HEK293 (cell line): ENCODE data around the gene ELMO1.

Experiments used
- CTCF ChIA-PET: fragments of 350-600 bp; formaldehyde crosslinking; extraction: SDS; loops from one replicate; lab custom pipeline; 2021; ENCODE audit warnings: antibody characterized with exemption; lab: Yijun Ruan, JAX
- POLR2A ChIA-PET: fragments of 300-600 bp; formaldehyde crosslinking; extraction: SDS; loops from one replicate; lab custom pipeline; 2020; ENCODE audit warnings: antibody characterized with exemption, inconsistent platforms; lab: Yijun Ruan, JAX
- H3K27ac ChIP-seq: fragments of 200-500 bp; sonication (Bioruptor generic); 2 replicates; pipeline ENCODE4 v1.5.1; 2014; ENCODE audit warnings: low read depth, low read length, control low read depth, inconsistent platforms; ENCODE audit errors: extremely low read depth
- H3K36me3 ChIP-seq, 2 experiments: fragments of 200-500 bp in 1 of 2; sonication (Bioruptor generic) in 1 of 2; 1 replicate in 1 of 2; 2 replicates in 1 of 2; pipeline ENCODE4 v1.5.1; 2014 to 2017; ENCODE audit warnings: inconsistent platforms in 2 of 2, low read length in 2 of 2; ENCODE audit not compliant: control insufficient read depth in 2 of 2, insufficient read depth in 1 of 2
- H3K4me1 ChIP-seq: fragments of 200-500 bp; sonication (Bioruptor generic); 2 replicates; pipeline ENCODE4 v1.5.1; 2014; ENCODE audit warnings: mild to moderate bottlenecking, low read length, inconsistent platforms; ENCODE audit not compliant: control insufficient read depth, insufficient read depth
- H3K4me3 ChIP-seq: 2 replicates; pipeline ENCODE4 v1.5.1; 2011; ENCODE audit warnings: low read depth, mild to moderate bottlenecking, control low read depth, low read length, moderate library complexity
- H3K9me3 ChIP-seq: fragments of 200-500 bp; sonication (Bioruptor generic); 2 replicates; pipeline ENCODE4 v1.5.1; 2014; ENCODE audit warnings: low read depth, low read length, inconsistent platforms; ENCODE audit not compliant: control insufficient read depth, insufficient read depth
- BCL11A ChIP-seq: fragments of 450-650 bp; formaldehyde crosslinking; IDR thresholded peaks from 2 replicates; pipeline ENCODE4 v1.5.1; 2016; ENCODE audit warnings: low read depth, missing biosample characterization, missing genetic modification characterization
- GFI1B ChIP-seq: fragments of 450-650 bp; formaldehyde crosslinking; IDR thresholded peaks from 2 replicates; pipeline ENCODE4 v1.5.1; 2016; ENCODE audit warnings: missing biosample characterization, missing genetic modification characterization
- SETDB1 ChIP-seq: IDR thresholded peaks from one replicate; pipeline ENCODE4 v1.6.1; 2017; ENCODE audit warnings: mild to moderate bottlenecking, low read length, moderate library complexity, mixed read lengths; ENCODE audit not compliant: insufficient read length
- TRIM28 ChIP-seq: IDR thresholded peaks from 2 replicates; pipeline ENCODE4 v1.6.1; 2011; ENCODE audit warnings: low read length, control low read depth, borderline replicate concordance
- ZBTB11 ChIP-seq: fragments of 450-650 bp; formaldehyde crosslinking; conservative IDR thresholded peaks from 2 replicates; pipeline ENCODE4 v1.5.1; 2016; ENCODE audit warnings: low read depth, missing biosample characterization, missing genetic modification characterization
- ZBTB21 ChIP-seq: fragments of 450-650 bp; formaldehyde crosslinking; IDR thresholded peaks from 2 replicates; pipeline ENCODE4 v1.5.1; 2017; ENCODE audit warnings: missing biosample characterization, missing genetic modification characterization
- ZBTB26 ChIP-seq: fragments of 450-650 bp; formaldehyde crosslinking; optimal IDR thresholded peaks from 2 replicates; pipeline ENCODE3; 2016; ENCODE audit warnings: missing biosample characterization, mild to moderate bottlenecking, missing genetic modification characterization
- ZEB2 ChIP-seq: fragments of 450-650 bp; formaldehyde crosslinking; IDR thresholded peaks from 2 replicates; pipeline ENCODE4 v1.5.1; 2016; ENCODE audit warnings: missing biosample characterization, missing genetic modification characterization
- ZNF311 ChIP-seq: fragments of 450-650 bp; formaldehyde crosslinking; IDR thresholded peaks from 2 replicates; pipeline ENCODE4 v1.5.1; 2017; ENCODE audit warnings: missing biosample characterization, missing genetic modification characterization, borderline replicate concordance
- ZNF354C ChIP-seq: fragments of 450-650 bp; formaldehyde crosslinking; IDR thresholded peaks from 2 replicates; pipeline ENCODE4 v1.5.1; 2016; ENCODE audit warnings: missing biosample characterization, missing genetic modification characterization, low read depth, borderline replicate concordance
- ZNF366 ChIP-seq: fragments of 450-650 bp; formaldehyde crosslinking; conservative IDR thresholded peaks from 2 replicates; pipeline ENCODE4 v1.5.1; 2016; ENCODE audit warnings: missing biosample characterization, missing genetic modification characterization
- ZNF473 ChIP-seq: fragments of 450-650 bp; formaldehyde crosslinking; IDR thresholded peaks from 2 replicates; pipeline ENCODE4 v1.5.1; 2017; ENCODE audit warnings: missing biosample characterization, missing genetic modification characterization
- ZNF501 ChIP-seq: fragments of 450-650 bp; formaldehyde crosslinking; IDR thresholded peaks from 2 replicates; pipeline ENCODE4 v1.5.1; 2016; ENCODE audit warnings: missing biosample characterization, missing genetic modification characterization
- ZNF529 ChIP-seq: fragments of 450-650 bp; formaldehyde crosslinking; IDR thresholded peaks from 2 replicates; pipeline ENCODE4 v1.5.1; 2017; ENCODE audit warnings: missing genetic modification characterization, missing biosample characterization; ENCODE audit not compliant: insufficient replicate concordance
- ZNF548 ChIP-seq: fragments of 450-650 bp; formaldehyde crosslinking; IDR thresholded peaks from 2 replicates; pipeline ENCODE4 v1.5.1; 2016; ENCODE audit warnings: missing biosample characterization, missing genetic modification characterization
- ZNF561 ChIP-seq: fragments of 450-650 bp; IDR thresholded peaks from 2 replicates; pipeline ENCODE4 v1.5.1; 2018; ENCODE audit warnings: missing biosample characterization, missing genetic modification characterization, borderline replicate concordance
- ZNF660 ChIP-seq: fragments of 450-650 bp; IDR thresholded peaks from 2 replicates; pipeline ENCODE4 v1.5.1; 2018; ENCODE audit warnings: missing biosample characterization, mild to moderate bottlenecking, missing genetic modification characterization
- ZNF768 ChIP-seq: fragments of 450-650 bp; formaldehyde crosslinking; IDR thresholded peaks from 2 replicates; pipeline ENCODE4 v1.5.1; 2018; ENCODE audit warnings: missing biosample characterization, mild to moderate bottlenecking, missing genetic modification characterization
- TF ChIP-seq, protein P1 (sequence below): fragments of 450-650 bp; formaldehyde crosslinking; IDR thresholded peaks from 2 replicates; pipeline ENCODE4 v1.5.1; 2016; ENCODE audit warnings: missing biosample characterization, missing genetic modification characterization, borderline replicate concordance
- TF ChIP-seq, protein P2 (sequence below): fragments of 450-650 bp; formaldehyde crosslinking; IDR thresholded peaks from 2 replicates; pipeline ENCODE4 v1.5.1; 2017; ENCODE audit warnings: missing biosample characterization, missing genetic modification characterization

The ELMO1 gene

GRCh38 chr7:37489703-37490102, 41.0 kb upstream of the ELMO1 start (continued):
- no peak for TF ChIP-seq ZBTB11 (tag by site-specific recombination)
- no peak for TF ChIP-seq GFI1B
- no peak for TF ChIP-seq ZBTB21 (tag by site-specific recombination)
- TF ChIP-seq ZNF366: no peak
- TF ChIP-seq ZNF660 (tag by site-specific recombination): no peak
- TF ChIP-seq, protein P1, sequence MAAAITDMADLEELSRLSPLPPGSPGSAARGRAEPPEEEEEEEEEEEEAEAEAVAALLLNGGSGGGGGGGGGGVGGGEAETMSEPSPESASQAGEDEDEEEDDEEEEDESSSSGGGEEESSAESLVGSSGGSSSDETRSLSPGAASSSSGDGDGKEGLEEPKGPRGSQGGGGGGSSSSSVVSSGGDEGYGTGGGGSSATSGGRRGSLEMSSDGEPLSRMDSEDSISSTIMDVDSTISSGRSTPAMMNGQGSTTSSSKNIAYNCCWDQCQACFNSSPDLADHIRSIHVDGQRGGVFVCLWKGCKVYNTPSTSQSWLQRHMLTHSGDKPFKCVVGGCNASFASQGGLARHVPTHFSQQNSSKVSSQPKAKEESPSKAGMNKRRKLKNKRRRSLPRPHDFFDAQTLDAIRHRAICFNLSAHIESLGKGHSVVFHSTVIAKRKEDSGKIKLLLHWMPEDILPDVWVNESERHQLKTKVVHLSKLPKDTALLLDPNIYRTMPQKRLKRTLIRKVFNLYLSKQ (tag by site-specific recombination): no peak
- no peak for TF ChIP-seq ZNF311 (tag by site-specific recombination)
- no peak for TF ChIP-seq ZNF548
- no peak for TF ChIP-seq BCL11A (tag by site-specific recombination)
- TF ChIP-seq ZNF354C (tag by site-specific recombination): no peak

DNA sequence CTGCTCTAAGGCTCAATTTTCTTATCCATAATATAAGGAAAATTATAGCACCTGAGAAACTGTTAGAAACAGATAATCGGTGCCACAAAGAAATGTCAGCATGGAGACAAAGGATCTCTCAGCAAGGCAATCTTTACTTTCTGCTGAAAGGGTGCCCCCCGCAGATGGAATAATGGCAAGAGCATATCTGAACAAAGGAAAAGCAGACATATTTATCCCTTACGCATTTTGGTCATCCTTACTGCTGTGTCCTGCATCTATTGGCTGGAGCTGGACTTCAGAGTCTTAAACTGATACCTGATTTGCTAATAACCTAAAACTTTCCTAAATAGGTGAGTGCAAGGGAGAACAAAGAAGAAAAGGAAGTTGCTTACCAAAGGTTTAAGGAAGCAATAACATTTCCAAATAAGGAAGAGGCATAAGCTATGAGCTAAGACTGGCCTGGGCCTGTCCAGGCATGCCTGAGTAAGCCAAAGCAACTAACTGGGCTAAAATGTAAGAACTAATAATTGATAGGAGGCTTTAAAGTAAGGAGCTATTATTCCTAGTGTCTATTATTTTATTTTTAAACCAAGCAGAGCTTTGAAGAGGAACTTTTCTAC, 39.6 kb upstream of the ELMO1 start:
- POLR2A ChIA-PET: no interaction called here
- H3K4me3 ChIP-seq: no peak overlapping the region
- H3K36me3 ChIP-seq: no peaks in the 10 kb centered on the region
- no peaks in the 10 kb centered on the region for H3K4me1 ChIP-seq
- no peak for TF ChIP-seq ZNF768 (tag by site-specific recombination)
- TF ChIP-seq ZBTB26 (tag by site-specific recombination): no peak
- no peak for TF ChIP-seq ZNF501 (tag by site-specific recombination)
- no peak for TF ChIP-seq ZNF473 (tag by site-specific recombination)
- TF ChIP-seq ZNF354C (tag by site-specific recombination): no peak
- TF ChIP-seq ZNF561 (tag by site-specific recombination): 0 out of 2 replicates have a peak, but pooled peaks have one; percentile 38
- TF ChIP-seq, protein P2, sequence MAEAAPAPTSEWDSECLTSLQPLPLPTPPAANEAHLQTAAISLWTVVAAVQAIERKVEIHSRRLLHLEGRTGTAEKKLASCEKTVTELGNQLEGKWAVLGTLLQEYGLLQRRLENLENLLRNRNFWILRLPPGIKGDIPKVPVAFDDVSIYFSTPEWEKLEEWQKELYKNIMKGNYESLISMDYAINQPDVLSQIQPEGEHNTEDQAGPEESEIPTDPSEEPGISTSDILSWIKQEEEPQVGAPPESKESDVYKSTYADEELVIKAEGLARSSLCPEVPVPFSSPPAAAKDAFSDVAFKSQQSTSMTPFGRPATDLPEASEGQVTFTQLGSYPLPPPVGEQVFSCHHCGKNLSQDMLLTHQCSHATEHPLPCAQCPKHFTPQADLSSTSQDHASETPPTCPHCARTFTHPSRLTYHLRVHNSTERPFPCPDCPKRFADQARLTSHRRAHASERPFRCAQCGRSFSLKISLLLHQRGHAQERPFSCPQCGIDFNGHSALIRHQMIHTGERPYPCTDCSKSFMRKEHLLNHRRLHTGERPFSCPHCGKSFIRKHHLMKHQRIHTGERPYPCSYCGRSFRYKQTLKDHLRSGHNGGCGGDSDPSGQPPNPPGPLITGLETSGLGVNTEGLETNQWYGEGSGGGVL (tag by site-specific recombination): no peak
- TF ChIP-seq ZNF529 (tag by site-specific recombination): no peak
- peak; percentile 94; the same call in 1 of the 2 replicates for TF ChIP-seq TRIM28
- no peak for TF ChIP-seq ZEB2 (tag by site-specific recombination)
- peak; percentile 98 for TF ChIP-seq SETDB1
- H3K9me3 ChIP-seq: no peaks in the 10 kb centered on the region
- CTCF ChIA-PET: interaction anchor here (0.7 kb wide), 1 partner anchor 16 kb away, joined by 3 read pairs; no protein-coding TSS in a partner anchor
- no peak overlapping the region for H3K27ac ChIP-seq
